A549 (cell line): ENCODE measurements around the gene MEIOSIN. TPM values are rescaled to one million over a fixed set of nuclear protein-coding genes. Genes with fewer than 3 reads are reported as not detected.

Experiments used
- ATAC-seq, 2 experiments: fragments of 200-7000 bp in 1 of 2; fragments of >200 bp in 1 of 2; cut with Nextera tagmentation in 1 of 2; cut with Tn5 transposase in 1 of 2; 3 replicates each; pipeline versions ENCODE4 v1.8.0 to v1.9.1; 2018 to 2020; ENCODE audit warnings: mild to moderate bottlenecking in 1 of 2, moderate library complexity in 1 of 2
- CTCF ChIA-PET: fragments of 300-600 bp; sonication (Branson Sonifier 250); formaldehyde crosslinking; extraction: SDS; loops from one replicate; lab custom pipeline; 2021; ENCODE audit warnings: antibody characterized with exemption, inconsistent platforms; lab: Yijun Ruan, JAX
- POLR2A ChIA-PET: fragments of 350-600 bp; formaldehyde crosslinking; extraction: SDS; loops from one replicate; lab custom pipeline; 2021; ENCODE audit warnings: antibody characterized with exemption, inconsistent platforms; lab: Yijun Ruan, JAX
- DNase-seq, 2 experiments: peaks; one replicate each; pipeline versions ENCODE4 v3.0.0 to v3.0.0-alpha.2; 2011 to 2016; ENCODE audit warnings: low read depth in 1 of 2, low spot score in 1 of 2
- FAIRE-seq: peaks from 2 replicates; lab custom pipeline; 2011; peaks lifted over from hg19 to GRCh38; lab: Jason Lieb, UNC
- H3K27ac ChIP-seq, 2 experiments: fragments of >200 bp; sonication (Bioruptor Twin); formaldehyde crosslinking; 3 replicates each; pipeline ENCODE4 v1.5.1; 2016 to 2017
- H3K4me1 ChIP-seq: fragments of >200 bp; sonication (Bioruptor Twin); formaldehyde crosslinking; 3 replicates; pipeline ENCODE4 v1.6.1; 2016
- H3K4me2 ChIP-seq: fragments of >200 bp; sonication (Bioruptor Twin); formaldehyde crosslinking; 3 replicates; pipeline ENCODE4 v1.6.1; 2016
- H3K4me3 ChIP-seq: fragments of >200 bp; sonication (Bioruptor Twin); formaldehyde crosslinking; 3 replicates; pipeline ENCODE4 v1.5.1; 2016
- H3K9me3 ChIP-seq: fragments of >200 bp; sonication (Bioruptor Twin); formaldehyde crosslinking; 3 replicates; pipeline ENCODE4 v1.6.1; 2016
- BHLHE40 ChIP-seq: IDR thresholded peaks from 2 replicates; pipeline ENCODE4 v1.6.1; 2012; ENCODE audit warnings: low read depth, low read length, inconsistent platforms
- CBX8 ChIP-seq: fragments of 200-600 bp; sonication (generic); IDR thresholded peaks from 2 replicates; pipeline ENCODE4 v1.6.1; 2016
- CEBPB ChIP-seq, 2 experiments: fragments of >200 bp in 1 of 2; sonication (Bioruptor Twin) in 1 of 2; formaldehyde crosslinking in 1 of 2; IDR thresholded peaks; 2 replicates each; pipeline ENCODE4 v1.6.1; 2012 to 2016
- CHD2 ChIP-seq: fragments of 150-350 bp; IDR thresholded peaks from 2 replicates; pipeline ENCODE4 v1.6.1; 2014; ENCODE audit warnings: low read length; ENCODE audit not compliant: partially characterized antibody
- EHMT2 ChIP-seq: fragments of 200-600 bp; sonication (generic); IDR thresholded peaks from 2 replicates; pipeline ENCODE4 v1.6.1; 2016; ENCODE audit warnings: antibody characterized with exemption, low read depth, mild to moderate bottlenecking, moderate library complexity
- GATA3 ChIP-seq: IDR thresholded peaks from 2 replicates; pipeline ENCODE4 v1.6.1; 2012; ENCODE audit warnings: borderline replicate concordance
- HOXB13 ChIP-seq: fragments of 250-450 bp; sonication (Bioruptor Pico); IDR thresholded peaks from 2 replicates; pipeline ENCODE4 v1.5.0; 2020; ENCODE audit warnings: low read depth, mild to moderate bottlenecking, moderate library complexity
- JUNB ChIP-seq: fragments of >200 bp; sonication (Bioruptor Twin); formaldehyde crosslinking; IDR thresholded peaks from 2 replicates; pipeline ENCODE4 v1.6.1; 2016
- MAFK ChIP-seq: fragments of 450-650 bp; IDR thresholded peaks from 2 replicates; pipeline ENCODE4 v1.6.1; 2014; ENCODE audit not compliant: partially characterized antibody
- NFE2L2 ChIP-seq: fragments of 150-350 bp; conservative IDR thresholded peaks from 2 replicates; pipeline ENCODE4 v1.6.1; 2014; ENCODE audit warnings: low read length
- NR3C1 ChIP-seq: fragments of >200 bp; sonication (Bioruptor Twin); formaldehyde crosslinking; IDR thresholded peaks from 3 replicates; pipeline ENCODE4 v1.6.1; 2017
- POLR2AphosphoS2 ChIP-seq: conservative IDR thresholded peaks from 2 replicates; pipeline ENCODE4 v1.6.1; 2012; ENCODE audit warnings: low read length, improper control_type of control experiment, inconsistent platforms
- RARB ChIP-seq: fragments of 250-450 bp; sonication (Bioruptor Pico); IDR thresholded peaks from 2 replicates; pipeline ENCODE4 v1.8.0; 2021; ENCODE audit warnings: mild to moderate bottlenecking, moderate library complexity
- RFX5 ChIP-seq: fragments of 450-650 bp; IDR thresholded peaks from 2 replicates; pipeline ENCODE4 v1.7.1; 2014; ENCODE audit warnings: antibody characterized with exemption, mild to moderate bottlenecking, moderate library complexity
- SREBF2 ChIP-seq: fragments of 450-650 bp; IDR thresholded peaks from 2 replicates; pipeline ENCODE4 v1.6.1; 2014; ENCODE audit warnings: mild to moderate bottlenecking, moderate library complexity
- TFCP2L1 ChIP-seq: fragments of 250-450 bp; sonication (Bioruptor Pico); IDR thresholded peaks from 2 replicates; pipeline ENCODE4 v1.5.0; 2021; ENCODE audit warnings: mild to moderate bottlenecking
- ZFP36 ChIP-seq: fragments of 450-650 bp; IDR thresholded peaks from 2 replicates; pipeline ENCODE4 v1.6.1; 2014; ENCODE audit warnings: borderline replicate concordance; ENCODE audit not compliant: partially characterized antibody
- ZNF302 ChIP-seq: fragments of 250-450 bp; sonication (Bioruptor Pico); IDR thresholded peaks from 2 replicates; pipeline ENCODE4 v1.9.0; 2021; ENCODE audit warnings: inconsistent platforms, mild to moderate bottlenecking, moderate library complexity
- WGBS: methylation state at CpG from one replicate; pipeline ENCODE4 v1.1.6; 2017; ENCODE audit errors: missing lambda C conversion rate; 5-methylcytosine and 5-hydroxymethylcytosine counted together
- polyA plus RNA-seq, 4 experiments: library from polyadenylated mRNA; depleted of rRNA in 3 of 4; stranded (reverse); fragments of >200 nt; fragmentation: RNase III in 1 of 4; extraction: RNeasy Plus Mini Kit Qiagen cat#74134 plus additional on column Dnase treatment in 1 of 4; gene quantifications; 2 replicates in 3 of 4; 3 replicates in 1 of 4; pipeline ENCODE4 v1.2.3, GENCODE V29; 2011 to 2017
- TF ChIP-seq, protein P1 (sequence below): fragments of 250-450 bp; sonication (Bioruptor Pico); IDR thresholded peaks from 2 replicates; pipeline ENCODE4 v1.5.0; 2021; ENCODE audit warnings: mild to moderate bottlenecking, moderate library complexity, borderline replicate concordance
- TF ChIP-seq, protein P2 (sequence below): IDR thresholded peaks from 2 replicates; pipeline ENCODE4 v1.6.1; 2012; ENCODE audit warnings: low read depth, borderline replicate concordance
- TF ChIP-seq, protein P3 (sequence below): fragments of >200 bp; sonication (Bioruptor Twin); formaldehyde crosslinking; IDR thresholded peaks from 3 replicates; pipeline ENCODE4 v1.5.1; 2016
- TF ChIP-seq, protein P4 (sequence below): fragments of >200 bp; sonication (Bioruptor Twin); formaldehyde crosslinking; IDR thresholded peaks from 2 replicates; pipeline ENCODE4 v1.6.1; 2016
- TF ChIP-seq, protein P5 (sequence below): IDR thresholded peaks from 2 replicates; pipeline ENCODE4 v1.6.1; 2012

Gene MEIOSIN
- polyA plus RNA-seq, 2 of the 4 experiments (the other 2 are of a cell fraction): not detected

DNA sequence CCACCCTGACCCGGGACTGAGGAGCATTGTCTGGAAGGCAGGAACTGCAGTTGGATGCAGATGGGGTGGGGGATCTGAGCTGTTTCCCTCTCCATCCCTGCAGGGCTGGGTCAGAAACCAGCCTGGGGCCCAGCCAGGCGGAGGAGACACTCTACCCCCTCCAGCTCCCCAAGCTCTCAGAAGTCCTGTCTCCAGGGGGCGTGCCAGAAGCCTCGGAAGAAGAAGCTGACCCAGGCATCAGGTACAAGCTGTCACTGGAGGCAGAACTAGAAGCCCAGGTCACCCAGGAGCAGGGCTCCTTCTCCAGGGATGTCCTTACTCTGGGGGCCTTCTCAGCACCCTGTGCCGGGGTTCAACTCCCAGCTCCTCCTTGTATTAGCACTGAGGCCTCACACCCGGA, 20.3 kb downstream of the MEIOSIN start:
- ATAC-seq (peak; percentile 23 to 56; a peak in 3 of 6 replicates), FAIRE-seq (no peak), DNase-seq (no peak)
- Histone ChIP-seq H3K9me3 (no peaks in the 10 kb centered on the region), H3K27ac (no peak overlapping the region), H3K4me2 (no peak overlapping the region), H3K4me1 (0 out of 3 replicates have a peak, but pooled peaks cover 6% of the 10 kb centered on the region), H3K4me3 (no peak overlapping the region)
- ChIA-PET CTCF (interaction anchor here (0.6 to 74.3 kb wide), 9 partner anchors 9 to 84 kb away, joined by 3 to 2204 read pairs (median 7); partner anchors contain the start of genes DMPK, DMWD, QPCTL and RSPH6A), POLR2A (interaction anchor here (0.6 to 1.7 kb wide), 2 partner anchors 16 to 29 kb away, joined by 4 to 10 read pairs; partner anchors contain the start of genes DMPK and SIX5)
- TF ChIP-seq, protein P1, sequence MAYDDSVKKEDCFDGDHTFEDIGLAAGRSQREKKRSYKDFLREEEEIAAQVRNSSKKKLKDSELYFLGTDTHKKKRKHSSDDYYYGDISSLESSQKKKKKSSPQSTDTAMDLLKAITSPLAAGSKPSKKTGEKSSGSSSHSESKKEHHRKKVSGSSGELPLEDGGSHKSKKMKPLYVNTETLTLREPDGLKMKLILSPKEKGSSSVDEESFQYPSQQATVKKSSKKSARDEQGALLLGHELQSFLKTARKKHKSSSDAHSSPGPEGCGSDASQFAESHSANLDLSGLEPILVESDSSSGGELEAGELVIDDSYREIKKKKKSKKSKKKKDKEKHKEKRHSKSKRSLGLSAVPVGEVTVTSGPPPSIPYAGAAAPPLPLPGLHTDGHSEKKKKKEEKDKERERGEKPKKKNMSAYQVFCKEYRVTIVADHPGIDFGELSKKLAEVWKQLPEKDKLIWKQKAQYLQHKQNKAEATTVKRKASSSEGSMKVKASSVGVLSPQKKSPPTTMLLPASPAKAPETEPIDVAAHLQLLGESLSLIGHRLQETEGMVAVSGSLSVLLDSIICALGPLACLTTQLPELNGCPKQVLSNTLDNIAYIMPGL (CRISPR knock-in tag): no peak
- TF ChIP-seq EHMT2 (no peak), NFE2L2 (no peak), HOXB13 (CRISPR knock-in tag) (no peak), ZFP36 (no peak), GATA3 (no peak), JUNB (no peak), CHD2 (no peak), SREBF2 (no peak), MAFK (no peak), BHLHE40 (no peak), POLR2AphosphoS2 (no peak), ZNF302 (no peak), TFCP2L1 (CRISPR knock-in tag) (no peak), NR3C1 (no peak), CEBPB (IDR thresholded peaks at IDR 0.05) (no peak)
- TF ChIP-seq, protein P2, sequence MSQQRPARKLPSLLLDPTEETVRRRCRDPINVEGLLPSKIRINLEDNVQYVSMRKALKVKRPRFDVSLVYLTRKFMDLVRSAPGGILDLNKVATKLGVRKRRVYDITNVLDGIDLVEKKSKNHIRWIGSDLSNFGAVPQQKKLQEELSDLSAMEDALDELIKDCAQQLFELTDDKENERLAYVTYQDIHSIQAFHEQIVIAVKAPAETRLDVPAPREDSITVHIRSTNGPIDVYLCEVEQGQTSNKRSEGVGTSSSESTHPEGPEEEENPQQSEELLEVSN: no peak
- TF ChIP-seq, protein P3, sequence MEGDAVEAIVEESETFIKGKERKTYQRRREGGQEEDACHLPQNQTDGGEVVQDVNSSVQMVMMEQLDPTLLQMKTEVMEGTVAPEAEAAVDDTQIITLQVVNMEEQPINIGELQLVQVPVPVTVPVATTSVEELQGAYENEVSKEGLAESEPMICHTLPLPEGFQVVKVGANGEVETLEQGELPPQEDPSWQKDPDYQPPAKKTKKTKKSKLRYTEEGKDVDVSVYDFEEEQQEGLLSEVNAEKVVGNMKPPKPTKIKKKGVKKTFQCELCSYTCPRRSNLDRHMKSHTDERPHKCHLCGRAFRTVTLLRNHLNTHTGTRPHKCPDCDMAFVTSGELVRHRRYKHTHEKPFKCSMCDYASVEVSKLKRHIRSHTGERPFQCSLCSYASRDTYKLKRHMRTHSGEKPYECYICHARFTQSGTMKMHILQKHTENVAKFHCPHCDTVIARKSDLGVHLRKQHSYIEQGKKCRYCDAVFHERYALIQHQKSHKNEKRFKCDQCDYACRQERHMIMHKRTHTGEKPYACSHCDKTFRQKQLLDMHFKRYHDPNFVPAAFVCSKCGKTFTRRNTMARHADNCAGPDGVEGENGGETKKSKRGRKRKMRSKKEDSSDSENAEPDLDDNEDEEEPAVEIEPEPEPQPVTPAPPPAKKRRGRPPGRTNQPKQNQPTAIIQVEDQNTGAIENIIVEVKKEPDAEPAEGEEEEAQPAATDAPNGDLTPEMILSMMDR: no peak
- TF ChIP-seq, protein P4, sequence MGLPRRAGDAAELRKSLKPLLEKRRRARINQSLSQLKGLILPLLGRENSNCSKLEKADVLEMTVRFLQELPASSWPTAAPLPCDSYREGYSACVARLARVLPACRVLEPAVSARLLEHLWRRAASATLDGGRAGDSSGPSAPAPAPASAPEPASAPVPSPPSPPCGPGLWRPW: no peak
- 65% methylated on average over 6 of the region's 6 CpGs for WGBS

DNA sequence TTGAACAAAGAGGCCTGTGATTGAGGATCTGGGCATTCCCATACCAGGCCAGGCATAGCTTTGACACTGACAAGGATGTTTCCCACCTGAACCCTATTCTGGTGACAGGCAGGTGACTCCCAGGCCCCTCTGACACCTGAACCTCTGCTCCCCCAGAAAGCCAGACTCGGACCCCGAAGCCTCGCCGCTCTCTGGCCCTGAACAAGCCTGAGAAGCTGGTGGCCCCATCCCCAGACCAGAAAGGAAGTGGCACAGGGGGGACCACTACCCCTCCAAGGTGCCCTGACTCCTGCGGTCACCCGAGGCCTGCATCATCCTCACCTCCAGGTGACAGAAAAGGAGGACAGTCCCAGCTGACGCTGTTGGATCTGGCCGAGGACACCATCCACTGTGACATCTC, 21.1 kb downstream of the MEIOSIN start:
- Histone ChIP-seq H3K4me3 (no peak overlapping the region), H3K4me1 (0 out of 3 replicates have a peak, but pooled peaks cover 6% of the 10 kb centered on the region), H3K27ac (no peak overlapping the region), H3K9me3 (no peaks in the 10 kb centered on the region), H3K4me2 (no peak overlapping the region)
- ChIA-PET POLR2A (interaction anchor here (0.6 to 1.7 kb wide), 2 partner anchors 15 to 23 kb away, joined by 5 to 10 read pairs; partner anchors contain the start of genes FBXO46 and SIX5), CTCF (interaction anchor here (0.6 to 74.3 kb wide), 7 partner anchors 9 to 315 kb away, joined by 4 to 2204 read pairs (median 21); partner anchors contain the start of genes DMPK, DMWD, QPCTL and RSPH6A)
- 87% methylated on average over 8 of the region's 8 CpGs for WGBS
- ATAC-seq (no peak), FAIRE-seq (no peak), DNase-seq (no peak)
- TF ChIP-seq, protein P5, sequence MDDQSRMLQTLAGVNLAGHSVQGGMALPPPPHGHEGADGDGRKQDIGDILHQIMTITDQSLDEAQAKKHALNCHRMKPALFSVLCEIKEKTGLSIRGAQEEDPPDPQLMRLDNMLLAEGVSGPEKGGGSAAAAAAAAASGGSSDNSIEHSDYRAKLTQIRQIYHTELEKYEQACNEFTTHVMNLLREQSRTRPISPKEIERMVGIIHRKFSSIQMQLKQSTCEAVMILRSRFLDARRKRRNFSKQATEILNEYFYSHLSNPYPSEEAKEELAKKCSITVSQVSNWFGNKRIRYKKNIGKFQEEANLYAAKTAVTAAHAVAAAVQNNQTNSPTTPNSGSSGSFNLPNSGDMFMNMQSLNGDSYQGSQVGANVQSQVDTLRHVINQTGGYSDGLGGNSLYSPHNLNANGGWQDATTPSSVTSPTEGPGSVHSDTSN: no peak
- TF ChIP-seq RARB (CRISPR knock-in tag) (no peak), RFX5 (no peak), ZNF302 (no peak), CBX8 (no peak), TFCP2L1 (CRISPR knock-in tag) (no peak), GATA3 (no peak)
- TF ChIP-seq, all 56 proteins: peak for 0
